Breast epithelium (tissue), 4 donors: ENCODE data around the gene CTNNBIP1. TPM values are rescaled to one million over a fixed set of nuclear protein-coding genes. Genes with fewer than 3 reads are reported as not detected.

Source experiments
- DNase-seq, 2 donors: peaks; one replicate each; pipeline ENCODE4 v3.0.0-alpha.2; 2019; ENCODE audit warnings: low spot score in 2 of 2
- H3K27ac ChIP-seq, 2 donors: fragments of 200-600 bp; sonication (generic) in 1 of 2; one replicate each; pipeline ENCODE4 v1.5.1; 2016 to 2019; ENCODE audit warnings: mild to moderate bottlenecking in 1 of 2
- H3K27me3 ChIP-seq, 2 donors: fragments of 200-600 bp; sonication (generic) in 1 of 2; one replicate each; pipeline versions ENCODE4 v1.5.1 to v1.6.0; 2017 to 2019; ENCODE audit warnings: control low read depth in 1 of 2, mild to moderate bottlenecking in 1 of 2
- H3K36me3 ChIP-seq: fragments of 200-600 bp; one replicate; pipeline ENCODE4 v1.5.1; 2019
- H3K4me1 ChIP-seq, 2 donors: fragments of 200-600 bp; sonication (generic); one replicate each; pipeline ENCODE4 v1.5.1; 2016 to 2019; ENCODE audit warnings: control low read depth in 1 of 2
- H3K4me3 ChIP-seq, 3 donors: fragments of 200-600 bp; sonication (generic); 1 replicate in 2 of 3; 2 replicates in 1 of 3; pipeline ENCODE4 v1.5.1; 2016 to 2019; ENCODE audit warnings: mild to moderate bottlenecking in 3 of 3, moderate library complexity in 2 of 3
- H3K9me3 ChIP-seq, 2 donors: fragments of 200-600 bp; sonication (generic) in 1 of 2; one replicate each; pipeline ENCODE4 v1.5.1; 2016 to 2019; ENCODE audit warnings: control low read depth in 1 of 2
- CTCF ChIP-seq, 3 donors: fragments of 450-650 bp; IDR thresholded peaks; one replicate each; pipeline ENCODE4 v1.5.1; 2016 to 2017; ENCODE audit warnings: antibody characterized with exemption in 3 of 3, mild to moderate bottlenecking in 3 of 3, moderate library complexity in 3 of 3
- POLR2A ChIP-seq: fragments of 450-650 bp; IDR thresholded peaks from one replicate; pipeline ENCODE4 v1.6.1; 2016; ENCODE audit warnings: antibody characterized with exemption, mild to moderate bottlenecking, moderate library complexity
- POLR2AphosphoS5 ChIP-seq, 3 donors: sonication (generic); formaldehyde crosslinking; IDR thresholded peaks; one replicate each; pipeline ENCODE4 v1.6.1; 2017; ENCODE audit warnings: antibody characterized with exemption in 3 of 3
- intact Hi-C: fragments of 100-400 bp; cut with DNase I; formaldehyde crosslinking; loops from one replicate; pipeline ENCODE4 v1.15.1; 2023; ENCODE audit warnings: low total_unique reads
- total RNA-seq, 3 donors: library from RNA; depleted of rRNA; stranded (reverse); fragments of >200 nt; gene quantifications; one replicate each; pipeline ENCODE4 v1.1.0, GENCODE V29; 2016

Gene CTNNBIP1
- total RNA-seq, 3 donors from 2014 or later, result 25.9 to 37.9 (median 29.5) TPM

- H3K27ac ChIP-seq, result peak overlapping the region; percentile 89 to 95
- intact Hi-C loops, result no loop called here
- H3K9me3 ChIP-seq, result no peaks in the 10 kb centered on the region
- DNase-seq, result no peak
- TF ChIP-seq CTCF (IDR thresholded peaks at IDR 0.05) (peak in 2 of 3 donors; percentile 24 to 26), POLR2A (no peak), POLR2AphosphoS5 (IDR thresholded peaks at IDR 0.05) (no peak)
- H3K4me3 ChIP-seq, result peak overlapping the region; percentile 65 to 85 (median 77)
- no peaks in the 10 kb centered on the region for H3K4me1 ChIP-seq
- H3K36me3 ChIP-seq, result no peaks in the 10 kb centered on the region
- H3K27me3 ChIP-seq, result no peaks in the 10 kb centered on the region
Observed at GRCh38 chr1:9942399-9942938, 32.4 kb upstream of the CTNNBIP1 start.

- intact Hi-C loops, result no loop called here
- H3K4me1 ChIP-seq, result no peaks in the 10 kb centered on the region
- no peaks in the 10 kb centered on the region for H3K27me3 ChIP-seq
- H3K4me3 ChIP-seq, result no peak overlapping the region
- H3K36me3 ChIP-seq, result no peaks in the 10 kb centered on the region
- H3K9me3 ChIP-seq, result no peaks in the 10 kb centered on the region
- H3K27ac ChIP-seq, result no peak overlapping the region
- DNase-seq, result peak in 1 of 2 donors; percentile 15
- no peak for TF ChIP-seq CTCF (IDR thresholded peaks at IDR 0.05)
- TF ChIP-seq POLR2A, result no peak
- TF ChIP-seq POLR2AphosphoS5 (IDR thresholded peaks at IDR 0.05), result no peak
Observed at GRCh38 chr1:9929431-9930385, 19.6 kb upstream of the CTNNBIP1 start.

GRCh38 chr1:9927259-9927658 is 17.2 kb upstream of the CTNNBIP1 start:
- Histone ChIP-seq H3K36me3 (no peaks in the 10 kb centered on the region), H3K27me3 (no peaks in the 10 kb centered on the region), H3K4me3 (no peak overlapping the region), H3K4me1 (no peaks in the 10 kb centered on the region), H3K9me3 (no peaks in the 10 kb centered on the region), H3K27ac (no peak overlapping the region)
- intact Hi-C loops, result no loop called here
- no peak for TF ChIP-seq POLR2AphosphoS5 (IDR thresholded peaks at IDR 0.05)
- no peak for TF ChIP-seq CTCF (IDR thresholded peaks at IDR 0.05)
- no peak for TF ChIP-seq POLR2A
- DNase-seq, result no peak

- no peak for DNase-seq
- intact Hi-C loops, result no loop called here
Observed at GRCh38 chr1:9922342-9922741, 12.3 kb upstream of the CTNNBIP1 start.

More at GRCh38 chr1:9922342-9922741, 12.3 kb upstream of the CTNNBIP1 start:
- TF ChIP-seq POLR2A, result no peak
- no peak for TF ChIP-seq POLR2AphosphoS5 (IDR thresholded peaks at IDR 0.05)
- TF ChIP-seq CTCF (IDR thresholded peaks at IDR 0.05), result no peak
- no peaks in the 10 kb centered on the region for H3K4me1 ChIP-seq
- no peaks in the 10 kb centered on the region for H3K36me3 ChIP-seq
- no peaks in the 10 kb centered on the region for H3K9me3 ChIP-seq
- H3K4me3 ChIP-seq, result no peak overlapping the region
- no peaks in the 10 kb centered on the region for H3K27me3 ChIP-seq
- H3K27ac ChIP-seq, result no peak overlapping the region
